Vagina (tissue), 2 donors: ENCODE results near the gene CKB.

Experiments
- CTCF ChIP-seq, 3 experiments: fragments of 450-650 bp in 2 of 3; fragments of 200-600 bp in 1 of 3; sonication (generic) in 1 of 3; IDR thresholded peaks; one replicate each; pipeline ENCODE4 v1.5.1; 2017 to 2019; ENCODE audit warnings: antibody characterized with exemption in 3 of 3, mild to moderate bottlenecking in 2 of 3, moderate library complexity in 2 of 3
- POLR2A ChIP-seq, 2 donors: fragments of 450-650 bp; IDR thresholded peaks; one replicate each; pipeline ENCODE4 v1.6.1; 2017; ENCODE audit warnings: antibody characterized with exemption in 2 of 2, mild to moderate bottlenecking in 2 of 2, moderate library complexity in 2 of 2

- TF ChIP-seq POLR2A (IDR thresholded peaks at IDR 0.05) (no peak), CTCF (IDR thresholded peaks at IDR 0.05) (no peak)
These were observed 5.5 kb downstream of the CKB start for GRCh38 chr14:103517174-103517566.
